C4-2B (cell line): ENCODE measurements around the gene SLC16A5.

ENCODE experiments used
- H3K27ac ChIP-seq: fragments of 450-650 bp; 2 replicates; pipeline ENCODE4 v1.5.1; 2017
- ZFX ChIP-seq: fragments of 450-650 bp; IDR thresholded peaks from 2 replicates; pipeline ENCODE4 v1.6.1; 2017
- TF ChIP-seq, protein P1 (sequence below): fragments of 450-650 bp; conservative IDR thresholded peaks from 2 replicates; pipeline ENCODE4 v1.5.1; 2017; ENCODE audit warnings: mild to moderate bottlenecking

The SLC16A5 gene

DNA sequence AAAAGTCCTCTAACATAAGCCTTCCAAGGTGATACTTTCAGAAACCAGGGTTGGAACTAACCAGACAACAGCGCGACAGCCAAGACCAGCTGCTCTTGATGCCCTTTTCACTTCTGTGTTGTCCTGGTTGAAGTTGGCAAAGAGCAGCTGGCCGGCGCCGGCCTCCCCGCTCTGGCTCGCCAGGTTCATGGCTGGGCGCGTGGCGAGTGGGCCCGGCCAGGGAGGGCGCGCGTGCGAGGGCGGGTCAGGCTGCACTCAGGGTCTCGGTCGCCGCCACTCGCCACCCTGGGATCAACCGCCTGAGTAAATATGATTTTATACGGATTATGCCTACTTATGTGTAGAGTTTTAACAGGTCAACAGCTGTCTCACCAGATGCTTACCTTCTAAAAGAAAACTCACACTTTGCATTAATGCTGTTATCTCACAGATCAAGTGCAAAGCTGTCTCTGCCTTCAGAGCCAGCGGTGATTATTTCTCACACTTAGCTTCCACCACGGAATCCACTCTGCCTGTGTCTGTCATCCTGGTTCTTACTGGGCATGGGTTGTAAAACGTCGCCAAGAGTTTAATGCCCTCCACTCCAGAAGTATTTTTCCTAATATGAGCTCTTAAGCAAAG is 27.2 kb upstream of the SLC16A5 start:
- no peak for TF ChIP-seq ZFX
- TF ChIP-seq, protein P1, sequence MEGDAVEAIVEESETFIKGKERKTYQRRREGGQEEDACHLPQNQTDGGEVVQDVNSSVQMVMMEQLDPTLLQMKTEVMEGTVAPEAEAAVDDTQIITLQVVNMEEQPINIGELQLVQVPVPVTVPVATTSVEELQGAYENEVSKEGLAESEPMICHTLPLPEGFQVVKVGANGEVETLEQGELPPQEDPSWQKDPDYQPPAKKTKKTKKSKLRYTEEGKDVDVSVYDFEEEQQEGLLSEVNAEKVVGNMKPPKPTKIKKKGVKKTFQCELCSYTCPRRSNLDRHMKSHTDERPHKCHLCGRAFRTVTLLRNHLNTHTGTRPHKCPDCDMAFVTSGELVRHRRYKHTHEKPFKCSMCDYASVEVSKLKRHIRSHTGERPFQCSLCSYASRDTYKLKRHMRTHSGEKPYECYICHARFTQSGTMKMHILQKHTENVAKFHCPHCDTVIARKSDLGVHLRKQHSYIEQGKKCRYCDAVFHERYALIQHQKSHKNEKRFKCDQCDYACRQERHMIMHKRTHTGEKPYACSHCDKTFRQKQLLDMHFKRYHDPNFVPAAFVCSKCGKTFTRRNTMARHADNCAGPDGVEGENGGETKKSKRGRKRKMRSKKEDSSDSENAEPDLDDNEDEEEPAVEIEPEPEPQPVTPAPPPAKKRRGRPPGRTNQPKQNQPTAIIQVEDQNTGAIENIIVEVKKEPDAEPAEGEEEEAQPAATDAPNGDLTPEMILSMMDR, result no peak
- no peak overlapping the region for H3K27ac ChIP-seq

DNA sequence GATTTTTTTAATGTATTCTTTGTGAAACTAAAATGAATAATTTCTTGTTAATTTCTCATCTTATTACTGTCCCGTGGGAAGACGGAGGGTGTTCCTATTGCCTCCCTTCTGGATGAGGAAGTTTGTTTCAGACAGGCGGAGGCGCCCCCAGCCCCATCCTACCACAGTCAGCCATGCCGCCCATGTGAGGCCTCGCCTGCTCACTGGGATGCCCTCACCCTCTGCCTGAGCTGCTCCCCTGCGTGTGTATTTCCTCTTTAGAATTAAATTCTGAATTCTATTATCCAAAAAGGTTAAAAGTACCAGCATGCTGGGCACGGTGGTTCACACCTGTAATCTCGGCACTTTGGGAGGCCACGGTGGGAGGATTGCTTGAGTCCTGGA is 26.7 kb upstream of the SLC16A5 start:
- TF ChIP-seq, protein P1, result no peak
- no peak for TF ChIP-seq ZFX
- H3K27ac ChIP-seq, result no peak overlapping the region

DNA sequence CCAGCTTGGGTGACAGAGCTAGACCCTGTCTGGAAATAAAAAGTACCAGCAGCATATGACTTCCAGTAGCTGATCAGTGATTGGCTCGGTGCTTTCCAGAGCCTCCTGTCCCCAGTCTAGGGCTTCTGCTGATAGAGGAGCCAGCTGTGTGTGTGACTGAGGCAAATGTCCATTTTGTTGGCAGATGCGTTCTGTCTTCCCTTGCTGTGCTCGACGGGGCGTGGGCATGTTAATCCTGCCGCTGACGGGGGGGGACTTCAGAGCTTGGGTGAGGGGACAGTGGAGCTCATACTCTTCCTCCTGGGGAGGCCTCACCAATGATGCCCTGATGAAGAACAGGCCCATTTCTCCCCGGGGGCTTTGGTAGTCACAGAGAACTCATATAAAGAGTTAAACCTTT is 26.1 kb upstream of the SLC16A5 start:
- TF ChIP-seq, protein P1, result no peak
- no peak for TF ChIP-seq ZFX

DNA sequence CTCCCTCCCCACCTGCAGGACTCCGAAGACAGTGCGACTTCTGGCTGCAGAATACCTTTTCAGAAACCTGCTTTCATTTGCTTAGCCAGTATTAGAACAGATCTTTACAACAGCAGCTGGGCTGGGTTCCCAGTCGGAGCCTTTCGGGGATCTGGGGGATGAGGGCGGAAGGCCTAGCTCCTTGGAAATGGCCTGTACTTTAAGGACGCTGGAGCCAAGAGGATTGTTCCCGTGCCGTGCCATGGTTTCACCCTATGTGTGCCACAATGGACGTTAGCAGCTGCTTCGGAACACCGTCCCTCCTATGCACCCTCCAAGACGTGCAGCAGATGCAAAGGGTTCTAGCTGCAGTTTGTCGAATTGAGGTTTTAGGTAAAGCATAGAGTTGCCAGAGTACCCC is 24.6 kb upstream of the SLC16A5 start:
- TF ChIP-seq, protein P1, result no peak
- TF ChIP-seq ZFX, result no peak
- no peak overlapping the region for H3K27ac ChIP-seq

More for the DNA sequence above, 26.1 kb upstream of the SLC16A5 start:
- H3K27ac ChIP-seq, result no peak overlapping the region

DNA sequence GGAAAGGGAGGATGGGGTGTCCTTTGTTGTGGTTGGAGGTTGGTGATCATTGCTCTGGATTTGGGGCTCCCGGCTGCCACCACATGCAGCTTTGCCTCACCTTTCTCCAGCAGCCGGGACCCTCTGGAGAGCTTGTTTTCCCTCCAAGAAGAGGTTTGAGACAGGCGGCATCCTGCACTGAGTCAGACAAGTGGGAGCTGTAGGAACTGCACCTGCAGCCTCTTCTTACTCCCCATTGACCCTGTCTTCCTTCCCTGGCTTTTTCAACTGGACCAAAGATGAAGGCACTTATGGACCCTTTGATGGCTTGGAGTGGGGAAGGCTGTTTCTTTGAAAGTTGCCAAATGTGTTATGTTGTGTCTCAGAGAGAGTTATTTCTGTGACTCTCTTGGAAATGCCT is 24.1 kb upstream of the SLC16A5 start:
- TF ChIP-seq, protein P1, result no peak
- TF ChIP-seq ZFX, result no peak
- H3K27ac ChIP-seq, result no peak overlapping the region

DNA sequence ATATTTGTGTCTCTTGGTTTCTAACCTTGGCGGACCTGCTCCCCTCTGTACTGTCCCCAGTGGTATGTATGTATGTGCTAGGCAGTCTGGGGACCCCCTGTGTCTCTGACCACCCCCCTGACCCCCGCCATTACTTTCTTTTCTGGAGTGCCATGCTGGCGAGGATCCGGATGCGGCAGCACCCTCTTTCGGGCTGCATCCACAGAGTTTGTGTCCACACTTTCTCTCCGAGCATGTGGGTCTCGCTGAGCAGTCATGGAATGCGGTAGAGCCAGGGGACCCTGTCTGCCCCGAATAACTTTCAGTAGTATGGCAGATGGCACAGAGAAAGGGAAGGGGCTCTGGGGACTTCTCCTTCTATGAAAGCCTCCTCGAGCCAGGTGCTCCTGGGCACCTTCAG is 23.7 kb upstream of the SLC16A5 start:
- TF ChIP-seq ZFX, result no peak
- TF ChIP-seq, protein P1, result no peak

DNA sequence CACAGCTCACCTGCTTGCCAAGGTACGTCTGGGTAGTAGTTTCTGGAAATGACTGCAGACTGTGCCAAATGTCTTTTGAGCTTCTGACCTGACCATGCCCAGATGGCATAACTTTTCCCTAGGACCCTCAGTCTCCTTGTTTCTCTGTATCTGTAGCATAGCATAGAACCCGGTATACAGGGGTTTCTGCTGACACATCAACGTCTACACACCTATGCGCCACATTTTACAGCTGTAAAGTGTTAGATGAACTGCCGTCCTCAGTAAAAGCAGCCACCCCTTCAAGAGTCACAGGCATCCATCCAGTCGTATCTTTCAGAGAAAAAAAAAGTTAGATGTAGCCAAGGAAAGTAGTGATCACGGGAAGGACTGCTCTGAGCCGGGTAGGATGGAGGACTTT is 23.3 kb upstream of the SLC16A5 start:
- H3K27ac ChIP-seq, result no peak overlapping the region
- TF ChIP-seq, protein P1, result no peak
- no peak for TF ChIP-seq ZFX

More for the DNA sequence above, 23.7 kb upstream of the SLC16A5 start:
- no peak overlapping the region for H3K27ac ChIP-seq
